Tibial nerve (tissue), 4 donors: ENCODE results near the gene SPIC. TPM values are rescaled to one million over a fixed set of nuclear protein-coding genes. Genes with fewer than 3 reads are reported as not detected.
A peak's percentile ranks its signal among the peaks of the same experiment; 100 is the strongest.

ENCODE experiments used
- DNase-seq, 2 donors: peaks; one replicate each; pipeline ENCODE4 v3.0.0-alpha.2; 2019; ENCODE audit warnings: low spot score in 2 of 2
- H3K27ac ChIP-seq, 4 donors: fragments of 200-600 bp; sonication (generic) in 3 of 4; one replicate each; pipeline ENCODE4 v1.5.1; 2017 to 2019; ENCODE audit warnings: mild to moderate bottlenecking in 1 of 4
- H3K27me3 ChIP-seq, 2 donors: fragments of 200-600 bp; sonication (generic) in 1 of 2; one replicate each; pipeline versions ENCODE4 v1.5.1 to v1.6.0; 2017 to 2019
- H3K36me3 ChIP-seq, 3 donors: fragments of 200-600 bp; sonication (generic); one replicate each; pipeline ENCODE4 v1.5.1; 2018 to 2019
- H3K4me1 ChIP-seq, 4 donors: fragments of 200-600 bp; sonication (generic) in 3 of 4; one replicate each; pipeline ENCODE4 v1.5.1; 2017 to 2019
- H3K4me3 ChIP-seq, 4 donors: fragments of 200-600 bp; sonication (generic) in 3 of 4; one replicate each; pipeline ENCODE4 v1.5.1; 2017 to 2019; ENCODE audit warnings: mild to moderate bottlenecking in 1 of 4, moderate library complexity in 1 of 4
- H3K9me3 ChIP-seq, 4 donors: fragments of 200-600 bp; sonication (generic) in 3 of 4; one replicate each; pipeline ENCODE4 v1.5.1; 2017 to 2019
- EP300 ChIP-seq, 2 donors: sonication (generic); formaldehyde crosslinking; IDR thresholded peaks; one replicate each; pipeline ENCODE4 v1.6.1; 2017; ENCODE audit warnings: antibody characterized with exemption in 2 of 2, mild to moderate bottlenecking in 1 of 2
- POLR2A ChIP-seq, 2 donors: fragments of 450-650 bp; IDR thresholded peaks; one replicate each; pipeline ENCODE4 v1.6.1; 2017; ENCODE audit warnings: antibody characterized with exemption in 2 of 2, mild to moderate bottlenecking in 2 of 2, moderate library complexity in 2 of 2
- WGBS, 2 donors: methylation state at CpG; one replicate each; pipeline ENCODE4 v1.1.5; 2018; 5-methylcytosine and 5-hydroxymethylcytosine counted together
- total RNA-seq, 4 donors: library from RNA; depleted of rRNA; stranded (reverse); fragments of >200 nt; gene quantifications; one replicate each; pipeline ENCODE4 v1.1.0, GENCODE V29; 2016
- TF ChIP-seq, protein P1 (sequence below), 5 experiments: fragments of 200-600 bp in 3 of 5; fragments of 450-650 bp in 2 of 5; sonication (generic) in 3 of 5; IDR thresholded peaks; one replicate each; pipeline ENCODE4 v1.5.1; 2016 to 2019; ENCODE audit warnings: antibody characterized with exemption in 5 of 5, mild to moderate bottlenecking in 3 of 5, moderate library complexity in 2 of 5

The SPIC gene
- not detected for total RNA-seq

DNA sequence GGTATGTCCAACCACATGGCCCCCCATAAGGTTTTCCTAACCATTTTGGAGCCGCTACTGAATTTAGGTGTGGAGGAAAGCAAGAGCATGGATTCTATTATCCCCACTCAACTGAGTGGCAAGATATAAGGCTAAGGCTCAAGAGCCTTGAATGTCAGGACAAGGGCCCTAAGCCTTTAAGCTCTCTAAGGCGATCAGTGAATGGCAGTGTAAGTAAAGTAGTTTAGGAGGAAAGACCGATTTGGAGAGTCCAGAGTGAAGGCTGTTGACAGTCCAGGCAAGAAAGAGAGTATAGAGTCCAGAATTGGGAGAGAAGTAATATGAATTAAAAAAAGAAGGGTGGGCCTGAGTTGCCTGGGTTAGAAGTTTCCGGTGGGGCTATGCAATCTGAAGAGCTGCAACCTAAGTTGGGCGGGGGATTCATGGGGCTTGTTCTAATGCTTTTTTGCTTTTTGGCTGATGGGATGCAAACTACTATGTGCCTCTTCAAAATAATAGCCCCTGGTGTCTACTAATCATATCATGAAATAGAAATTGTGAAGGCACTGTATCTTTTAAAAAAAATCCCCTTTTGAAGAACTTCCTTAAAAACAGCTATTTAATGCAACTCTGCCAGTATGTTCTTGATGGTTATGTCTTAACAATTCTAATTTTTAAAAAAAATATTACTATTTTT, at the start of gene SPIC:
TSS of gene SPIC (plus strand) at position 626 of the 676 bp plus-strand sequence. CDS start 1,569 bp downstream, outside the sequence.
- no peak within 1 kb of the TSS for H3K27ac ChIP-seq
- TF ChIP-seq, protein P1, sequence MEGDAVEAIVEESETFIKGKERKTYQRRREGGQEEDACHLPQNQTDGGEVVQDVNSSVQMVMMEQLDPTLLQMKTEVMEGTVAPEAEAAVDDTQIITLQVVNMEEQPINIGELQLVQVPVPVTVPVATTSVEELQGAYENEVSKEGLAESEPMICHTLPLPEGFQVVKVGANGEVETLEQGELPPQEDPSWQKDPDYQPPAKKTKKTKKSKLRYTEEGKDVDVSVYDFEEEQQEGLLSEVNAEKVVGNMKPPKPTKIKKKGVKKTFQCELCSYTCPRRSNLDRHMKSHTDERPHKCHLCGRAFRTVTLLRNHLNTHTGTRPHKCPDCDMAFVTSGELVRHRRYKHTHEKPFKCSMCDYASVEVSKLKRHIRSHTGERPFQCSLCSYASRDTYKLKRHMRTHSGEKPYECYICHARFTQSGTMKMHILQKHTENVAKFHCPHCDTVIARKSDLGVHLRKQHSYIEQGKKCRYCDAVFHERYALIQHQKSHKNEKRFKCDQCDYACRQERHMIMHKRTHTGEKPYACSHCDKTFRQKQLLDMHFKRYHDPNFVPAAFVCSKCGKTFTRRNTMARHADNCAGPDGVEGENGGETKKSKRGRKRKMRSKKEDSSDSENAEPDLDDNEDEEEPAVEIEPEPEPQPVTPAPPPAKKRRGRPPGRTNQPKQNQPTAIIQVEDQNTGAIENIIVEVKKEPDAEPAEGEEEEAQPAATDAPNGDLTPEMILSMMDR (IDR thresholded peaks at IDR 0.05), result no peak
- no peak for TF ChIP-seq POLR2A (IDR thresholded peaks at IDR 0.05)
- TF ChIP-seq EP300 (IDR thresholded peaks at IDR 0.05), result no peak
- no peaks in the 10 kb centered on the region for H3K9me3 ChIP-seq
- 76 to 86% methylated on average over 5 of the region's 5 CpGs for WGBS, 2 donors
- H3K4me3 ChIP-seq, result no peak within 1 kb of the TSS
- H3K27me3 ChIP-seq, result no peaks in the 10 kb centered on the region
- H3K36me3 ChIP-seq, result no peaks in the 10 kb centered on the region
- no peak for DNase-seq
- H3K4me1 ChIP-seq, result no peaks in the 10 kb centered on the region

- TF ChIP-seq POLR2A (IDR thresholded peaks at IDR 0.05), result no peak
- TF ChIP-seq, protein P1 (IDR thresholded peaks at IDR 0.05), result no peak
- no peaks in the 10 kb centered on the region for H3K9me3 ChIP-seq
- no peaks in the 10 kb centered on the region for H3K36me3 ChIP-seq
- no peak for DNase-seq
- WGBS, 2 donors, result 46 to 53% methylated on average over 2 of the region's 2 CpGs
- no peaks in the 10 kb centered on the region for H3K4me1 ChIP-seq
- H3K4me3 ChIP-seq, result no peak overlapping the region
- no peak overlapping the region for H3K27ac ChIP-seq
- H3K27me3 ChIP-seq, result no peaks in the 10 kb centered on the region
Measured at GRCh38 chr12:101430456-101430855, 44.7 kb upstream of the SPIC start.

DNA sequence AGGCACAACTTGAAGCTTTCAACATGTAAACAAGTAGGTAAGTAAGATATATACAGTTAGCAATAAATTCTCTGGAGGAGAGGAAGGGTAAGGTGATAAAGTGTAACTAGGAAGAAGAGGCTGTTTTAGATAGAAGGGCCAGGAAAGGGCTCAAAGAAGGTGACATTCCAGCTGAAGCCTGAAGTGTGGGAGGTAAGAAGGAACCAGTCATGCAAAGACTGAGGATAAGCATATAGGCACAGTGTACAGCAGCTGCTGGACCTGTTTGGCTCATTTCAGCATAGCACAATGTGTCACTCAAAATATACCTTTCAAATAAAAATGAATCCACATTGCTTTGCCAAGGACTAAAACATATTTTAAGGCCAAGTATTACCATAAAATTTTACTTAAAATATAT, 39.0 kb upstream of the SPIC start:
- TF ChIP-seq POLR2A (IDR thresholded peaks at IDR 0.05) (no peak), EP300 (IDR thresholded peaks at IDR 0.05) (no peak)
- TF ChIP-seq, protein P1 (IDR thresholded peaks at IDR 0.05), result no peak
- Histone ChIP-seq H3K9me3 (no peaks in the 10 kb centered on the region), H3K4me3 (no peak overlapping the region), H3K36me3 (no peaks in the 10 kb centered on the region), H3K27me3 (no peaks in the 10 kb centered on the region), H3K4me1 (no peaks in the 10 kb centered on the region), H3K27ac (no peak overlapping the region)
- no peak for DNase-seq

- Histone ChIP-seq H3K4me1 (no peaks in the 10 kb centered on the region), H3K9me3 (no peaks in the 10 kb centered on the region), H3K4me3 (no peak overlapping the region), H3K27me3 (no peaks in the 10 kb centered on the region), H3K36me3 (no peaks in the 10 kb centered on the region), H3K27ac (no peak overlapping the region)
- WGBS, 2 donors, result 69 to 76% methylated on average over 5 of the region's 5 CpGs
- TF ChIP-seq EP300 (IDR thresholded peaks at IDR 0.05), result peak in 1 of 2 donors; percentile 31
- TF ChIP-seq, protein P1 (IDR thresholded peaks at IDR 0.05), result no peak
- TF ChIP-seq POLR2A (IDR thresholded peaks at IDR 0.05), result no peak
- DNase-seq, result no peak
Measured at GRCh38 chr12:101439236-101439635, 35.9 kb upstream of the SPIC start.

- Histone ChIP-seq H3K36me3 (no peaks in the 10 kb centered on the region), H3K9me3 (no peaks in the 10 kb centered on the region), H3K4me3 (no peak overlapping the region), H3K4me1 (no peaks in the 10 kb centered on the region), H3K27ac (no peak overlapping the region), H3K27me3 (no peaks in the 10 kb centered on the region)
- TF ChIP-seq EP300 (IDR thresholded peaks at IDR 0.05) (no peak), POLR2A (IDR thresholded peaks at IDR 0.05) (no peak)
- TF ChIP-seq, protein P1 (IDR thresholded peaks at IDR 0.05), result no peak
- no peak for DNase-seq
Measured at GRCh38 chr12:101441461-101442224, 33.5 kb upstream of the SPIC start.
